GM18498 (cell line): Measurements from ENCODE around the gene NXN.
"Not testable (repeated sequence)": the region's sequence is repeated elsewhere in the genome, so short reads cannot be mapped to it uniquely, and the experiment has no call there.

Experiments used
- ATAC-seq: cut with Tn5 transposase; IDR thresholded peaks from one replicate; pipeline ENCODE4 v1.9.1; 2021; ENCODE audit warnings: mild to moderate bottlenecking, moderate library complexity; ENCODE audit not compliant: unreplicated experiment

The NXN gene

GRCh38 chr17:804541-805435 is 174.8 kb downstream of the NXN start:
- ATAC-seq = no peak

DNA sequence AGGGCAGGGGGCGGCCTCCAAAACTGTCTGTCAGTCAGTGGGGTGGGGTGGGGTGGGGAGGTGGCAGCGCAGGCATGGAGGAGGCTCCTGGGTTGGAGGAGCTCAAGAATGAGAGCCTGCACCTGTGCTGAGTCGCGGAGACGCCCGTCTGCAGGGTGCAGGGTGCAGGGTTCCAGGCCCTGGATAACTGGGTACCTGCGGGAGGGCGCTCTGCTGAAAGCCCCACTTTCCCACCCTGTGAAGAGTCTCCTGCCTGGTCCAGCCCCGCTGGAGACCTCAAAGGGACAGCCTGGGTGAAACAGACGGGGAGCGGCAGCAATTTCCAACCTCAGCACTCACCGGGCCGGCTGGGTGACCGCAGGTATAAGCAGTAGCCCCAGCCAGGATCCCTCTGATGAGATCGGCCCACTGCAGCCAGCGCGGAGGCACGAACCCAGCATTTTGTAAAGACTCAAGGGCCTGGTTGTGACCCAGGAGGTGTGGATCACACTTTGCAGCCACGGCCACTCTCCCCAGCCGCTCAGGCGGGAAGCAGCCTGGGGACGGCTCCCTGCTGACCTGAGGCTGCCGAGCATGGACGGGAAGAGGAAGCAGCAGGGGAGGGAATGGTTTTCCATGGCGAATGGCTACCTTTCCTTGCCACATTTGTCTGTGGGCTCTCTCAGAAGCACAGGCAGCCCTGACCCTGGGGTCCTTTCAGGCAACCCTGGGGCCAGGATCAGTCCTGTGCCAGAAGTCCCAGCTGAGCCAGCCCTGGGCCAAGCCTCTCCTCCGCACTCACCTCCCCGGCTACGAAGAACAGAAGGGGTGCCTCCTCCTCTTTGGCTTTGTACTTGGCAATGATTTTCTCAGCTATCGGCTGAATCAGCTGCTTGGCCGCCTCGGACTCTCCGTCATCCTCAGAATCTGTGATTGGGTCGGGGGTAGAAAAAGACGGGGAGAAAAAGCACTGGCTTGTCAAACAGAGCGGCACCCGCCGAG is 176.4 kb downstream of the NXN start:
- no peak for ATAC-seq

DNA sequence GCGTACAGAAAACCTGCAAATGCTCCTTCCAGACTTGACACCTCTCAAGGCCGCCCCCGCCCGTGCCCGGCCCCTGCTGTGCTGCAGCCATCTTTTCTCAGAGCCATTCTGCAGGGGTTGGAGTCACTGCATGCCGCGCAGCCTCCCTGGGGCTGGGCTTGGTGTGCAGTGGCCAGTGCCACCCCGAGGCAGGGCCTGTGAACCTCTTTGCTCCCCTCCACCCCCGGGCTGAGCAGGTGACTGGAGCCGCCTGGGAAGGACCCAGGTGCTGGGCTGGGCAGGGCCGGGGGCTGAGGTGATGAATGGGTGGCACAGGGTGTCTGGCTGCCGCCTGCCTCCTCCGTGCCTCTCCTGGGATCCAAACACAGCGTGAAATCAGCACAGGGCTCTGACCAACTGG is 177.1 kb downstream of the NXN start:
- ATAC-seq = no peak

- no peak for ATAC-seq
Observed at GRCh38 chr17:801660-802059, 177.9 kb downstream of the NXN start.

DNA sequence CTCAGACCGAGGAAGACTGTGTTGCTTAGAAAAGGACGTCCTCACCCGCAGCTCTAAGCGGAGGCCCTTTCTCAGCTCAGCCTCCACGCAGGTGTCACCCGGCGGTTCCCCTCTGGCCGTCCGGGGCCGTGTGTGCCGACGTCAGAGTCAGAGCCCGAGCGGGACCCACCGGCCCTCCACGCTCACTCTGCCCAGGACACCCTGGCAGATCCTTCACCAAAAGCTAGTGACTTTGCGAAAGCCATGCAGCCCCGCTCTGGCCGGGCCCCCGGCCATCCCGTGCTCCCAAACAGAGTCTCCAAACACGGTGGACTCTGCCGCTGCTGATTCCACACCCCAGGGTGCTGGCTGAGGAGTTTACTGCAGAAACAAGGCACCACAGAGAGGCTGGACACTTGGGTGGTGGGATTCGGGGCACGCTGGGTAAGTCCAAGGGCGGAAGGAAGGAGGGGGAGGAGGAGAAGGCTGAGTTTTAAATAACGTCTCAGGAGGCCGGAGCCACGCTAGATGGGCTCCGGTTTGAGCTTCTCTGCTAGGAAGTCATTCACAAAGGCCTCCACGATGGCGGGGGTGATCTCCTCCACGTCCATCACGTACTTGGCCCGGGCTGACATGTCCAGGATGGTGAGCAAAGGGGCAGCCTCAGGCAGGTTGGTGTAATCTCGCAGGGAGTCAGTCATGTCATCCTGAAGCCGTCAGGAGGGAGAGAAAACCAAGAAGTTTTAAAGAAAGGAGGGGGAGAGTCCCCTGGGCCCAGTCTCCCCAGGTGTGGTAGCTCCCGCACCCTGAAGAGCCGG is 178.9 kb downstream of the NXN start:
- ATAC-seq = no peak

DNA sequence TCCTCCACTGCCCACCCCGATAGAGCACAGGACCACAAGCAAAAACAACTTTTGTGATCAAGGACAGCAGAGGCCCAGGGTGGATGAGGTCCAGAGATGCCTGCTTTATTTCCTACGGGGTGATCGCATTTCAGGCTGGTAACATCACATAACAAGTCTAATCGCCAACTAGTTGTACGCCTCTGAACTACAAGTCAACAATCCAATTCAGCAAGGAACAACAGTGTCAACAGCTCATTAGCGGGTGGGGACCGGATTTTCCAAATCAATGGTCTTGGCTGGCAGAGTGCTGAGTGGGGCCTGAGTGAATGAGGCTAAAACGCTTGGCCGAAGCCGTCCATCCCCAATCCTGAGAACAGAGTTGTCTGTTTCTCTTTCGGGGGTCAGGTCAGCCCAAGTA is 180.3 kb downstream of the NXN start:
- no peak for ATAC-seq

DNA sequence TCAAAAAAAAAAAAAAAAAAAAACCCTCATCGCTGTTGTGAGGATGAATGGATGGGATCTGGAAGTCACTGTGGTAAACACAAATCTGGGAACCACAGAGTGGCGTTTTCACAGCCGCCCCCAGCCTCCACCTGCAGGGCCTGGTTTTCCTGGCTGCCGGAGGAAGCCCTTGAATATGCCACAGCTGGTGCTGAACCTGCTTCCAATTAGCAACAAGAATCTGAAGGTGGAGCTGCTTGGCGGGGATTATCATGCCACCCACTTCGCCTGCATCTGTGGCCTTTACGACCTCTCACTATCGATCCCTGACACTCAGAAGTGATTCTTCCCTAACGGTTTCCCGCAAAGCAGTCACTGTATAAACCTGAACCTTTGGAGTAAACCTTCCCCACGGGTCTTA is 181.3 kb downstream of the NXN start:
- ATAC-seq = no peak

- no peak for ATAC-seq
Observed at GRCh38 chr17:797236-797840, 182.2 kb downstream of the NXN start.

DNA sequence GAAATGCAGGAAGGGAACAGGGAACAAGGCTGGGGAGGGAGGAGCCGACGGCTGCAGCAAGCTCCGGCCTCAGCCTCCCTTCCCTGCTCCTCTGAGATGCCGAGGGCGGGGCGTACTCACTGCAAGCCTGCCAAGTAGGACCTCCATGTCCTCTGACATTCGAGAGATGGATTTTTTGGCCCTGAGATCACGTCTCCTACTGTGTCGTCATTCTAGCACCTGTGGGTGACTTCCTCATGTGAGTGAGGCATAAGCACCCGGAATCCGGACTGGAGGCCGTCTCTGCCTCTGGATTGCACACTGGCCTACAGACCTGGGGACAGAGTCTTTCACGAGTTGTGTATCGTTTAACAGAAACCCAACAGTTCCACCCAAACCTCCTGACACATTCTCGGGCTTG is 183.0 kb downstream of the NXN start:
- no peak for ATAC-seq

DNA sequence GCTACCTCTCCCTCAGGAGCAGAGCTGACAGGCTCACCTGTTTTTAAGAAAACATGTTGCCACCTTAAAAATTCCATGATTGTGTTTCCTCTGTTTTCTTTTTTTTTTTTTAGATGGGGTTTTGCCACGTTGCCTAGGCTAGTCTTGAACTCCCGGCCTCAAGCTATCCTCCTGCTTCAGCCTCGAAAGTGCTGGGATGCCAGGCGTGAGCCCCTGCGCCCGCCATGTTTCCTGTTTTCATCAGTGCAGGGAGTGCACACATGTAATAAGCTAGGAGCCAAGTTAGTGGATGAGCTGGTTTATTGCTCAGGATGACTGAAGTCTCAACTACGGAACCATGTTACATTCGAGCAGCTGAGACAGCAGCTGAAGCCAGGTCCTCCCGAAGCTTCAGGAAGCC is 183.9 kb downstream of the NXN start:
- no peak for ATAC-seq

DNA sequence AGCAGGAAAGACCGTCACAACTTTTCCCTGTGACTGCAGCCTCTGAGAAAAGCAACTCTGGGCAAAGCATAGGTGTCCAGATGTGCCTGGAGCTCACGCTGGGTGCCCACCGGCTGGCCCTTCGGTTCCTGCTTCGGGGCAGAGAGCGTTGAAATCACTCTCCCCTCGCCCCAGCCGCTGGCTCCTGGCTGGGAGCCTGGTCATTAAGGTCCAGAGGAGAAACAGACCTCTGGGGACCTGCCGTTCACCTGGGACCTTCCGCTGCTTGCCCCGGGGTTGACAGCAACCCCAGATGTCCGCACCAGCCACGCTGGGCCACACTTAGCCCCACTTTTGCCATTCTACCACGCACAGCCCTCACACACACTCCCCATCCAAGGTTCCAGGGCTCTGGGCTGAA is 184.3 kb downstream of the NXN start:
- ATAC-seq = no peak

- ATAC-seq = peak; percentile 57
Observed at GRCh38 chr17:794876-795275, 184.7 kb downstream of the NXN start.

DNA sequence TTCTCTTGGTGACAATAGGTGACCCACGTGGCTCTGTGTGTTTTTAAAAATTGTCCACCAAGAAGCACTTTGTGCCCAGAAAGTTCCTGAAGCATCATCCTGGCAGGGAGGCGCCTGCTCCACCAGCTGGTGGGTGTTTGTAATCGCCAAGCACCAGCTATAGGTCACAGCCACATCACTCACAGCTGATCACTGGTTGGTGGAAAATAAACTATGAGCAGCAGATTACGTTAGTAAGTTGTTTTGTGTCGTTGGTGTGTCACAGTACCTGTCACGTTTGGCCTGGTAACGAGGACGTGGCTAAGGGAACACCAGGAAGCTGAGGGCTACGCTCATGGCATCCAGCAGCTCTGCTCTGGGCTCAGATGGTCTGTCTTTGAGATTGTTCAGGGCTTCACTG is 187.3 kb downstream of the NXN start:
- ATAC-seq = no peak

DNA sequence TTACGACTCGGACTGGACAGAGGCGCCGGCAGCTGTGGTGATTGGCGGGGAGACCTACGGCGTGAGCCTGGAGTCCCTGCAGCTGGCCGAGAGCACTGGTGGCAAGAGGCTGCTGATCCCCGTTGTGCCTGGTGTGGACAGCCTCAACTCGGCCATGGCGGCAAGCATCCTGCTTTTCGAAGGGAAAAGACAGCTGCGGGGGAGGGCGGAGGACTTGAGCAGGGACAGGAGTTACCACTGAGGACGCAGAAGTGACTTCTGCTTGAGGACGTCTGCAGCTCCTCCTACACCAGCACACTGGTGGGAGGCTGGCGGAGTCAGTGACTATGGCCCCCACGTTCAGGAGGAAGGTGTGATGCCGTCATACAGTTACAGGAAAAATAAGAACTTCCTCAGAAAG is 187.7 kb downstream of the NXN start:
- ATAC-seq = no peak

- not testable (repeated sequence) for ATAC-seq
Observed at GRCh38 chr17:790874-791247, 188.7 kb downstream of the NXN start.

- not testable (repeated sequence) for ATAC-seq
Observed at GRCh38 chr17:789931-790873, 189.4 kb downstream of the NXN start.

- ATAC-seq = no peak
Observed at GRCh38 chr17:789160-789840, 190.3 kb downstream of the NXN start.

GRCh38 chr17:788551-788950 is 191.0 kb downstream of the NXN start:
- ATAC-seq = no peak

DNA sequence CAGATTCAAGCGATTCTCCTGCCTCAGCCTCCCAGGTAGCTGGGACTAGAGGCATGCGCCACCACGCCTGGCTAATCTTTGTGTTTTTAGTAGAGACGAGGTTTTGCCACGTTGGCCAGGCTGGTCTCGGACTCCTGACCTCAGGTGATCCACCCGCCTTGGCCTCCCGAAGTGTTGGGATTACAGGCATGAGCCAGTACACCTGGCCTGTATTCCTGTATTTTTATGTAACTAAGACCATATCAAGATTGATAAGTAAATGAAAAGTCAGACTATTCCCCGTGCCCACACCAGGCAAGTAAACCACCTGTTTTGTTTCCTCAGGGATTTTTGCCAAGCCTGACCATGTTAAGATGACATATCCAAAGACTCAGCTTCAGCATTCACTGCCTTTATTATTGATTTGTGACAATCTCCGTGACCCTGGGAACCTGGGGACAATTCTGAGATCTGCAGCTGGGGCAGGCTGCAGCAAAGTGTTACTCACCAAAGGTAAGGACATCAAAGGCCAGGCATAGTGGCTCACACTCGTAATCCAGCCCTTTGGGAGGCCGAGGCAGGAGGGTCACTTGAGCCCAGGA is 191.8 kb downstream of the NXN start:
- ATAC-seq = no peak
